Esophagus muscularis mucosa (tissue), 4 donors: ENCODE measurements around the gene PIBF1. TPM values are rescaled to one million over a fixed set of nuclear protein-coding genes. Genes with fewer than 3 reads are reported as not detected.

ENCODE experiments used
- DNase-seq: peaks from one replicate; pipeline ENCODE4 v3.0.0-alpha.2; 2017; ENCODE audit errors: extremely low spot score
- H3K27ac ChIP-seq, 4 donors: fragments of 200-600 bp; sonication (generic); replicated peaks in 1 of 4; 1 replicate in 3 of 4; 2 replicates in 1 of 4; pipeline ENCODE4 v1.5.1; 2016 to 2019; ENCODE audit warnings: mild to moderate bottlenecking in 1 of 4
- H3K27me3 ChIP-seq, 4 donors: fragments of 200-600 bp; sonication (generic); one replicate each; pipeline versions ENCODE4 v1.5.1 to v1.6.0; 2016 to 2019
- H3K36me3 ChIP-seq, 4 donors: fragments of 200-600 bp; sonication (generic); one replicate each; pipeline ENCODE4 v1.5.1; 2016 to 2019
- H3K4me1 ChIP-seq, 4 donors: fragments of 200-600 bp; sonication (generic); one replicate each; pipeline ENCODE4 v1.5.1; 2016 to 2019
- H3K4me3 ChIP-seq, 4 donors: fragments of 200-600 bp; sonication (generic); 1 replicate in 2 of 4; 2 replicates in 2 of 4; pipeline ENCODE4 v1.5.1; 2016 to 2019; ENCODE audit warnings: mild to moderate bottlenecking in 4 of 4, moderate library complexity in 1 of 4
- H3K9me3 ChIP-seq, 4 donors: fragments of 200-600 bp; sonication (generic); 1 replicate in 3 of 4; 2 replicates in 1 of 4; pipeline ENCODE4 v1.5.1; 2016 to 2019
- CTCF ChIP-seq, 3 experiments: fragments of 200-600 bp in 2 of 3; fragments of 450-650 bp in 1 of 3; sonication (generic) in 2 of 3; IDR thresholded peaks; one replicate each; pipeline ENCODE4 v1.5.1; 2017 to 2019; ENCODE audit warnings: antibody characterized with exemption in 3 of 3, mild to moderate bottlenecking in 2 of 3, moderate library complexity in 1 of 3
- EP300 ChIP-seq: sonication (generic); formaldehyde crosslinking; IDR thresholded peaks from one replicate; pipeline ENCODE4 v1.6.1; 2017; ENCODE audit warnings: antibody characterized with exemption
- POLR2A ChIP-seq: fragments of 450-650 bp; IDR thresholded peaks from one replicate; pipeline ENCODE4 v1.6.1; 2017; ENCODE audit warnings: antibody characterized with exemption, moderate library complexity, mild to moderate bottlenecking, low read depth
- POLR2AphosphoS5 ChIP-seq, 2 donors: sonication (generic); formaldehyde crosslinking; IDR thresholded peaks; one replicate each; pipeline ENCODE4 v1.6.1; 2017; ENCODE audit warnings: antibody characterized with exemption in 2 of 2
- WGBS: methylation state at CpG from one replicate; pipeline ENCODE4 v1.1.5; 2018; 5-methylcytosine and 5-hydroxymethylcytosine counted together
- intact Hi-C: fragments of 100-400 bp; cut with DNase I; formaldehyde crosslinking; loops from one replicate; pipeline ENCODE4 v1.15.1; 2023
- total RNA-seq, 4 donors: library from RNA; depleted of rRNA; stranded (reverse); fragments of >200 nt; gene quantifications; one replicate each; pipeline versions ENCODE4 v1.1.0 to v1.2.1, GENCODE V29; 2016

Gene PIBF1
- total RNA-seq, 4 donors from 2014 or later, result 9.9 to 18.9 (median 13.3) TPM

DNA sequence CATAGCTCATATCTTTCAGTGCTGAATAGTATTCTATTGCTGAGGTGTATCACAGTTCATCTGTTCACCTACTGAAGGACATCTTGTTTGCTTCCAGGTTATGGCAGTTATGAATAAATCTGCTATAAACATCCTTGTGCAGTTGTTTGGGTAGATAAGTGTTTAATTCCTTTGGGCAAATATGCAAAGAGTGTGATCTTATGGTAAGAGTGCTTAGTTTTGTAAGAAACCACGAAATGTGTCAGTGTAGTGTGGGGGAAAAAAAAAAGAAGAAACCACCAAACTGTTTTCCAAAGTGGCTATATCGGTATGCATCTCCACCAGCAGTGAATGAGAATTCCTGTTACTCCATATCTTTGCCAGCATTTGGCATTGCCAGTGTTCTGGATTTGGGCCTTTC is 93.3 kb downstream of the PIBF1 start:
- Histone ChIP-seq H3K9me3 (peaks cover 0 to 11% (median 0%) of the 10 kb centered on the region in 4 donors), H3K4me3 (no peak overlapping the region), H3K27ac (no peak overlapping the region), H3K36me3 (peaks cover 0 to 27% (median 0%) of the 10 kb centered on the region in 4 donors), H3K27me3 (no peaks in the 10 kb centered on the region), H3K4me1 (no peaks in the 10 kb centered on the region)
- 98% methylated on average over 2 of the region's 2 CpGs for WGBS
- intact Hi-C loops, result no loop called here
- TF ChIP-seq EP300 (no peak), POLR2AphosphoS5 (IDR thresholded peaks at IDR 0.05) (no peak)
- DNase-seq, result no peak

- Histone ChIP-seq H3K9me3 (no peaks in the 10 kb centered on the region), H3K4me3 (no peak overlapping the region), H3K4me1 (no peaks in the 10 kb centered on the region), H3K27ac (no peak overlapping the region), H3K36me3 (no peaks in the 10 kb centered on the region), H3K27me3 (no peaks in the 10 kb centered on the region)
- intact Hi-C loops, result no loop called here
- TF ChIP-seq CTCF (IDR thresholded peaks at IDR 0.05) (no peak), POLR2AphosphoS5 (IDR thresholded peaks at IDR 0.05) (no peak), EP300 (no peak), POLR2A (no peak)
- DNase-seq, result no peak
- WGBS, result 84% methylated on average over 2 of the region's 2 CpGs
Measured at GRCh38 chr13:72884101-72884500, 102.2 kb downstream of the PIBF1 start.

- H3K4me3 ChIP-seq, result no peak overlapping the region
- H3K4me1 ChIP-seq, result no peaks in the 10 kb centered on the region
- H3K36me3 ChIP-seq, result no peaks in the 10 kb centered on the region
- H3K9me3 ChIP-seq, result no peaks in the 10 kb centered on the region
- H3K27ac ChIP-seq, result no peak overlapping the region
- no peak for DNase-seq
- WGBS, result 77% methylated on average over 5 of the region's 5 CpGs
- no peaks in the 10 kb centered on the region for H3K27me3 ChIP-seq
- TF ChIP-seq CTCF (IDR thresholded peaks at IDR 0.05) (no peak), EP300 (no peak), POLR2A (no peak), POLR2AphosphoS5 (IDR thresholded peaks at IDR 0.05) (no peak)
- intact Hi-C loops, result no loop called here
Measured at GRCh38 chr13:72886272-72887067, 104.5 kb downstream of the PIBF1 start.

DNA sequence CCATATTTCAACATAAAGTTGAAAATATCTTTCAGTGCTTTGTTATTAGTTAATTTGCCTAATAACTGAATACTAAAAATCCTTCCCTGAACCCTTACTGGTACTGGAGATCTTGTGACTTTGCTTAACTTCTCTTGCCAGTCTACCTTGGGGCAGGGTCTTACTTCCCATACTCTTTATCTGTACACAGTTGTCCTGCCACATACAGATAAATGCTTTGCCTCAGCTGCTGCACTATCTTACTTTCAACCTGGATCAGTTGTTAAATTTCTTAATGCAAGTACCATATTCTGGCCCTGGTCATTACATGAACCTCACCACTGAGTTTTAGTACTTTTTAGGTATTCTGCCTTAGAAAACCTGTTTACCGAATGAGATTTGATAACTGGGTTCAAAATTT is 107.6 kb downstream of the PIBF1 start:
- intact Hi-C loops, result no loop called here
- no peaks in the 10 kb centered on the region for H3K27me3 ChIP-seq
- TF ChIP-seq CTCF (IDR thresholded peaks at IDR 0.05) (no peak), POLR2AphosphoS5 (IDR thresholded peaks at IDR 0.05) (no peak), POLR2A (no peak), EP300 (no peak)
- no peak for DNase-seq
- no peak overlapping the region for H3K4me3 ChIP-seq
- H3K4me1 ChIP-seq, result no peaks in the 10 kb centered on the region
- no peaks in the 10 kb centered on the region for H3K36me3 ChIP-seq
- H3K27ac ChIP-seq, result no peak overlapping the region
- H3K9me3 ChIP-seq, result no peaks in the 10 kb centered on the region
- 100% methylated on average over 1 of the region's 1 CpG for WGBS

DNA sequence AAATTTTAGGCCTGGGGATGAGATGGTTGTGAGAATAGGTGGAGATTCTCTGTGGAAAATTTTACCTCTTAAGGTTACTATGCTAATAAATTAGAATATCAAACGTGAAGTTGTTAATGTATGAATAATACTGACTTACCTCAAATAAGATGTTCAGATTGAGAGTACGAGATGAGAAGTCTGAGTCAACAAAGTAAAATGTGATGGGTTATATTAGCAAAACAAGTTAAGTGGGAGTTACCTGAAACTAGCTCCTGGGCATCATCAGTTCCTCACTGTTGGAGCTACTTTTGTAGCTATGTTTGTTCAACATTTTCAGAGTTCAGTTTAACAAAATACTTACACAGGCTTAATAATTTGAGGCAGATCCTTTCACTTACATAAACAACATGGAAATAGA is 108.6 kb downstream of the PIBF1 start:
- TF ChIP-seq POLR2A (no peak), POLR2AphosphoS5 (IDR thresholded peaks at IDR 0.05) (no peak), CTCF (IDR thresholded peaks at IDR 0.05) (no peak)
- intact Hi-C loops, result no loop called here
- H3K27ac ChIP-seq, result no peak overlapping the region

More for the DNA sequence above, 108.6 kb downstream of the PIBF1 start:
- Histone ChIP-seq H3K4me3 (no peak overlapping the region), H3K27me3 (no peaks in the 10 kb centered on the region), H3K36me3 (peaks cover 0 to 2% (median under 1%) of the 10 kb centered on the region in 4 donors), H3K4me1 (no peaks in the 10 kb centered on the region), H3K9me3 (no peaks in the 10 kb centered on the region)
- WGBS, result 94% methylated on average over 2 of the region's 2 CpGs
- DNase-seq, result no peak
